DLD1 (cell line): ENCODE data around the gene TTC9B.

ENCODE experiments used
- in situ Hi-C: cut with HindIII; loops from 2 replicates; pipeline ENCODE4 v1.10.0; 2017; ENCODE audit warnings: low sequenced_read_pairs

The TTC9B gene

DNA sequence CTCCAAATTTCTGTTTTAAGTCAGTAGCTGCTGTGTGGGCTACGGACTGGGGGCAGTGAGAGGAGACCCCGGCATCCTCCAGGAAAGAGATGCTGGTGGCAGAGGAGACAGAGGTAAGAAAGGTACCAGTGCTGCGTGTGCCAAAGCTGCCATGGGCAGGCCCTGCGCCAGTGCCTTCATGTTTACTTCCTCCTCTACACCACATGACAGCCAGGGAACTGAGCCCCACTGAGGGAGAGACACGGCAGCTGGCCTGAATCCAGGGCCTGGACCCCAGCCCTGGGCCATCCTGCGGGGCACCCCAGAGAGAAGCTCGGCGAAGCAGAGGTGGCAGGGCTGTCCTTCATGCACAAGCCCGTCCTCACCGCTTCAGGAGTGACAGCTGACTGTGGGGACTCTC, 31.0 kb upstream of the TTC9B start:
- in situ Hi-C loops = no loop called here

DNA sequence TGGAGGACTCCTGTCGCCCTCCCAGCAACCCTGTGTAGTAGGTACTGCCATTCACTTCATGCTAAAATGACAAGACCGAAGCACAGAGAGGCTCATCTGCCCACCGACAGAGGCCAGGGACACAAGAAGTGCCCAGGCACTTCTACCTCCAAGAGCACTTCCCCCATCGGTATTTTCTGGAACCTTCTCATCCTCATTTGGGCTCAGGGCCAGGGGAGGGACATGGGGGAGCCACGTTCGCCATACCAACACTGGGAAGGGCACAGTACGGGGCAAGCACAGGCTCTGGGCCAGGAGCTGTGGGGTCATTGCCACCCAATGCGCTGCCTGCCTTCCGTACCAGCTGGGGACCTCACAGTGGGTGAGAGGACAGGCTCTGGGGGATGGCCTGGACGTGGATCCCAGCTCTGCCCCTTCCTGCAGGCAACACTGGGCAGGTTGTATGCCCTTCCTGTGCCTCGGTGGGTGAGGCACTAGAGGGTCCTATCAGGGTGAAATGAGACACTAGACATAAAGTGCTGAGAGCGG, 29.6 kb upstream of the TTC9B start:
- in situ Hi-C loops = no loop called here

DNA sequence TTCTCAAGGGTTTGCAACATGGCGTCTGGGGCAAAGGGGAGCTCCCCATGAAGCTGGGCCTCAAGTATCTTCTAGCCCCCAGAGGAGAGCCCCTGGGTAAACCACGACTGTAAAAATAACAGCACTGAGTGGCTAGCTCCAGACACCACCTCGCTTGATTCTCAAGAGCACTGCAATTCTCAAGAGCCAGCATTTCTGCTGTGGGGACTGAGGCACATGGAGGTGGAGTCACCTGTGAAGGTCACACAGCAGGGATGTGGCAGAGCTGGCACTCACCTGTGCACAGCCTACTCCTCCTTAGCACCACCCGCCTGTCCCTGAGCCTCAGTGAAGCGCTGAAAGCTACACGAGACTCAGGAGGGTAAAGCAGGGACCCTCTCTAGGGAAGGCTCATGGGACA, 29.0 kb upstream of the TTC9B start:
- in situ Hi-C loops = no loop called here

DNA sequence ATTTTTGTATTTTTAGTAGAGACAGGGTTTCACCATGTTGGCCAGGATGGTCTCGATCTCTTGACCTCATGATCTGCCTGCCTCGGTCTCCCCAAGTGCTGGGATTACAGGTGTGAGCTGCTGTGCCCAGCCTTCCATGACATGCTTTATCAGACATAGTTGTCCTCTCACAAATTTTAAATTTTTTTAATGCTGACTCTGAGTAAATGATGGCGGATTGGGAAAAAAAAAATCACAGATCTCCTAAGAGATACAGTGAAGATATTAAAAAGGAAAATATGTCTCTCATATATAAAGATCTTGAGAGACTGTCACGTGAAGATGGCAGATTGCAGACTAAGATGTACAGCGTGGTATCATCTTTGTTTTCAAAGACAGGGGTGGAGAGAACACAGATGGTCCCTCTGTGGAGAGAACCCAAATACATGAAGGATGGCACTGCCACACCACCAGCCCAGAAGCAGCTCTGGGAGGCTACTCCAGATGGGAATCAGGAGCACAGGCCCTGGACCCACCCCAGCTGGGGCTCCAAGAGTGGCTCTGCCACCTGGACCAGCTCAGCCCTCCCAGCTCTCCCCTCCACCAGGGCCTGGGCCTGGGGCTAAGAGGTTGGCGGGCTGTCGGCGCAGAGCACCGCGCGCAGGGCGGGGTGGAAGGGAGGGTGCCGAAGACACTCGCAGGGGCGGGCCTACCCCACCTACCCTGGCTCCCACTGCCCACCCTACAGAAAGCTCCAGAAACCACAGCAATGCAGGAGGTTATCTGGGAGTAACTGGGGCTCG, 28.3 kb upstream of the TTC9B start:
- in situ Hi-C loops = no loop called here

DNA sequence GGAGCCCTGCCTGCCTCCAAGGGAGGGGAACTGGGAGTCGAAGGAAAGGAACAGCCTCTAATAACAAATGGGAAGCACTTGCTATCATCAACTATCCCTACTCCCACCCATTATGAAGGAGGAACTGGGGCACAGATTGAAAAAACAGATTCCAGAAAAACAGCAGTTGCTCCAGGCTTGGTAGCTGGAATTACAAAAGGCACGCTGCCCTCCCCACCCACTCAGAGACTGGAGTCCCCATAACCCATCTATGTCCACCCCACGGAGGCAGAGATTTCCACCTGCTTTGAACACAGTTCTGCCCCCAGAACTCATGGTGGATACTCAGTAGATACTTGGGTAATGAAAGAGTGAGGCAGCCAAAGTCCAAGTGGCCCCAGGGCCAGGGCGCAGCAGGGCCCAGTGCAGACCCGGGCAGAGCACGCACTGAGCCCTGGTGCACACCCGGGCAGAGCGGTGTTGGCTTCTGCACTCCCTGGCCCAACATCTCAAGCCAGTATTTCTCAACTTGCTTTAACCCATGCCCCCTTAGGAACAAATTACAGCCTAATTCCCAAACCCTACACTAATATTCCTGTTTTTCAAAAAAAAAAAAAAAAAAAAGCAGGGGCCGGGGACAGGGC, 27.4 kb upstream of the TTC9B start:
- in situ Hi-C loops = no loop called here

DNA sequence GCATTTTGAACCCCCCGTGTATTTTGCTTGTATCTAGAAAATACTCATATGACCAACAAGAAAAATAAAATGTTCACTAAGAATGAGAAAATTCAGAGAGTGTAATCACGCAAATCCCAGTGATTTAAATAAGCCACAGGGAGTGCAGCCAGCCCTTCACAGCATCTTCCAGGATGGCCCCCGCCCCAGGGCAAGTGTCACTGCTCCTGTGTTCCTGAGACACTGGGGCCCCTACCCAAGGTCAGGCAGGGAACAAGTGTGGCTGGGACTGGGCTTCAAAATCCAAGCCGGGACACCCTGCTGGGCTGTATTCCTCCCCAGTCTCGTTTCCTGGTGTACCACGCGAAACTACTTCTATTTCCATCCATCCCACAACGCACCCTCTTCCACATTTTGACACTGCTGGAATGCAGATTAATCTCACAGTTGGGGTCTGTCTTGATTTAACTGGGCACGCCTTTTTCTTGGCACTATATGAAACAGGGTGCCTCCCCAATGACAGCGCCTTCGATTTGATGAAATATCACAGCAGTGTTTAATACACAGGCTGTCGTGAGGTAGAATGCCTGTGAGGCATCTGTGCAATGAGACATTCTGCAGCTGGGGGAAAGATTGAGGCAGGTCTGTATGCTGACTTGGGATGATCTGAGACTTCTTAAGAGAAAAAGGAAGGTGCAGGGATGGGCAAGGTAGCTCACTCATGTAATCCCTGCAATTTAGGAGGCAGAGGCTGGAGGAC, 26.6 kb upstream of the TTC9B start:
- in situ Hi-C loops = no loop called here

DNA sequence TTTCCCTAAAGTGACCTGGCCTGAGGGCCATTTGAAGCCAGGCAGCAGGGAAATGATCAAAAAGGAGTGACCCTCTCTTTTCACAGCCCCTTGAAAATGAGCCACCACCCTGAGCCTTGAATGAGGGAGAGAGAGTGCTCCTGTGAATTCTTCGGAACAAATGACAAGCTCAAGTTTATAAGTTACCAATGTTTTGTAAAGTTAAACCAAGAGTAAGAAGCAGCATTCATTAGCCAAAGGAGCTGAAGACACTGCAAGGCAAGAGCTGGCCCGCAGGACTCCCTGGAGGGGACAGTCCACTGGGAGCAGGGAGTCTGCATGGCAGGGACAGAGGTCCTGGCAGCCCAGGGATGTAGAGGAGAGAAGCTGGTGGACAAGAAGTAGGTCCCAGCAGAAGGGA, 25.0 kb upstream of the TTC9B start:
- in situ Hi-C loops = no loop called here

DNA sequence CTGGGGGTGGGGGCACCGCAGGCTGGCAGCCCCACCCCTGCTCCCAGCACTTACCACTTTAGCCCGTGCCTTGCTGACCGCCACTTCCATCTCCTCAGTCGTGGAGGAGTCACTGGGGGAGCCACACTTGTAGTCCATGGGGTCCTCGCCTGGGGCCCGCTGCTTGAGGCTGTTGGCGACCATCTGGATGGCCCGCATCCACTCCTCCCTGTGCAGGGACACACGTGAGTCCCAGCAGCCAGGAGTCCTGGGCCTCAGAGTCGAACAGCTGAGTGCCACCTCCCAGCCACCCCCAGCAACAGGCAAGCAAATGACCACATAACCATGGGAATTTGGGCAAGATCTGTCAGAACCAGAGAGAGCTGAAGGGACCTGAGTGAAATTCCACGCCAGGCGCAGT, 24.3 kb upstream of the TTC9B start:
- in situ Hi-C loops = no loop called here

DNA sequence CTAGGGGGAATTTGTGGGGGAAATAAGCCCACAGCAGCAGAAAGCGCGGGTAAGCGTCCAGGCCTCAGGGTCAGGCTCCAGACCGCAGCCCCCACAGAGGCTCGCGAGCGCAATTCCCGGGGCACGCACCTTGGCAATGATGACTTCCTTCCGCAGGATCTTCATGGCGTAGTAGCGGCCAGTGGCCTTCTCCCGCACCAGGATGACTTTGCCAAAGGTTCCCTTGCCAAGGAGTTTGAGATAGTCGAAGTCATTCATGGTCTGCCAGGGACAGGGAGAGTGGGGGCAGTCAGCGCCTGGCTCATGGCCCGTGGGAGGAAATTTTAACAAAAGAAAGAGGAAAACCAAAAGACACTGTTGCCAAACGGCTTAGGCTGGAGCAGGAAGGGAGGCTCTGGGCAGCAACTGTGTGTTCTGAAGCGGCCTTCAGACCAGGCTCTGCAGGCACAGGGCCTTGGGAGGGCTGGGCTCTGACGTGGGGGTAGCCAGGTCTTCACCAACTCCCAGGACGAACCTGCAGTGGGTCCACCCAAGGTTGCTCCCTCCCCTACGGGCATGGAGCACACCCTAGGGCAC, 23.7 kb upstream of the TTC9B start:
- in situ Hi-C loops = no loop called here

DNA sequence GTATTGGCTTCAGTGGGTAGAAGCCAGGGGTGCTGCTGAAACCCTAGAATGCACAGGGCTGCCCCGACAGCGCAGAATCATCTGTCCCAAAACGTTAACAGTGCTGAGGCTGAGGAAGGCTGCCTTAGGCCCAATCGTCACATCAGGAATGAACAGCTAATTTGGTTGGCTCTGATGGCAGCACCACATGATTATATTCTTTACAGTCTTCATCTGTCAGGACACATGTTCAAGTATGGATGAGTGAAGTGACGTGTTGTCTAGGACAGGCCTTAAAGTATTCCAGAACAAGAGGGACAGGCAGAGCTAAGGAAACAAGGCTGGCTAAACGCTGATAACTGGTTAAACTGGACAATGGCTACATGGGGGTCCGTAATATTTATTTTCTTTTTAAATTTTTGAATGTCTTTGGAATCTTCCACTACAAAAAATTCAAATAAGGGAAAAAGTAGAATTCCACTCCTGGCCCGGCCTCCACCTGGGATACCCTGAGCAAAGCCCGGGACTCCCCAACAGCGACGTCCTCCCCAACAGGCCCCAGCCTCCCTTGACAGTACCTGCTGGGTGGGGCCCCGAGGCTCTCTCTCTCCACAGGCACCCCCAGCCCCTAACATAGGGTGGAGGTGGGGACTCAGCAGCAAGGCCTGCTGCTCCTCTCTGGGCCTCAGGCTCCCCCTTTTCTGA, 23.1 kb upstream of the TTC9B start:
- in situ Hi-C loops = no loop called here

DNA sequence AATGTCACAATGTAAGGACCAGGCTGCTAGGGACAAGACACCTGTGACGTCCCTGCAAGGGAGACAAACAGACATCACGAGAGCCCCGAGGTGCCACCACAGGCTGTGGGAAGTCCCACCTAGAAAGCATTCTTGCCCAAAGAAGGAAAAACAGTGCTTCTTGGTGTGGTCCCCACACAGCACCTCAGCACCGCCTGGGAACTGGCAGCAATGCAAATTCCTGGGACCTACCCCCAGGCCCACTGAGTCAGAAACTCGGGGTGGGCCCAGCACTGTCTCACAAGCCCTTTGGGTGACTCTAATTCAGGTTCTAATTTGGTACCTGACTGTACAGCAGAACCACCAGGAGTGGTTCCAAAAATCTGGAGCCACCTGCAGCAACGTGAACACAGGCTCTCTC, 22.1 kb upstream of the TTC9B start:
- in situ Hi-C loops = no loop called here

DNA sequence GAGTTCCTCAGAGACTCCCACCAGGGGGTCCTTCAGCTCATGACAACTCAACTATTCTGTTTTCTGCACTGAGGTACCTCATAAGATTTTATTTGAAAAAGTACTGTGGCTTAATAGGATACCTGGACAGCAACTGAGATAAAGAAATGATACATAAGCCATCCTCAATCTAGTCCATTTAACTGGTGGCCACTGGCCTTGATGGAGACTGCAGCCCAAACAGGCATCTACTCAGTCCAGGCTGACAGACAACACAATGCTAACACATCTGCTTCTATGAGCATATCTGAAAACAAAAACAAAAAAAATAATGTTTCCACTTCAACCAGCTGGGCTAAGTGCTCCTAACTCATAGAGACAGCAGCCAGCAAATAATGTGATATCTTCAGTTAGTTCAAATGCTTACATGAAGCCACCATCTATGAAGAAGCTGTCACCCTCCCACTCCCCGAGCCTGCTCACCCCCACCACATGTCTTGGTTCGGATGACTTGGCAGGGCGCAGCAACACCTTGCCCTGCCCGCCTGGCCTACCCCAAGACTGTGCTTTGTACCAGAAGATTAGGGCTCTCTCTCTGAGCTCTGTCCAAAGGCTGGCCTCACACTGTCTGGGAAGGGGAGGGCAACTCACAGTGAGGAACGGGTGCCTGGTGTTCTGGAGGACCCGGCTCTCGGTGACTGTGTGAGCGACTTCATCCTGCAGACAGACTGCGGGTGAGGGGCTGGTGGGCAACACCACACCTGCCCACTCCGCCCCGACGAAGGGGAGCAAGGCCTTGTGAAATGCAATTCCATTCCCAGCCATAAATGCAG, 21.4 kb upstream of the TTC9B start:
- in situ Hi-C loops = no loop called here

DNA sequence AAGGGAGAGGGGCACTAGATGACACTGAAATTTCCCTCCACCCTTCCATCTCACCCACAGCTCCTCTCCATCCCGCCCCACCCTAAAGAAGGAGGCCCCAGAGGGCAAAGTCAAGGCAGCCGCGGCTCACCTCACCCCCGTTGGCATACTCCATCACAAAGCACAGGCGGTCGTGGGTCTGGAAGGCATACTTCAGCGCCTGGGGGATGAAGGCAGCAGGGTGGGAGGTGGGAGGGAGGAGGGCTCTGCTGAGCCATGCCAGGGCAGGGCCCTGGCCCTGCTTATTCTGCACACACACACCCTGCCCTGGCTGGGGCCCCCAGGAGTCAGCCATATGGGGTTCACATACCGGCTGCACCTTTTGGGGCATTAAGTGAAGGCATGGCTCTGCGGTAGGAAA, 20.6 kb upstream of the TTC9B start:
- in situ Hi-C loops = no loop called here

DNA sequence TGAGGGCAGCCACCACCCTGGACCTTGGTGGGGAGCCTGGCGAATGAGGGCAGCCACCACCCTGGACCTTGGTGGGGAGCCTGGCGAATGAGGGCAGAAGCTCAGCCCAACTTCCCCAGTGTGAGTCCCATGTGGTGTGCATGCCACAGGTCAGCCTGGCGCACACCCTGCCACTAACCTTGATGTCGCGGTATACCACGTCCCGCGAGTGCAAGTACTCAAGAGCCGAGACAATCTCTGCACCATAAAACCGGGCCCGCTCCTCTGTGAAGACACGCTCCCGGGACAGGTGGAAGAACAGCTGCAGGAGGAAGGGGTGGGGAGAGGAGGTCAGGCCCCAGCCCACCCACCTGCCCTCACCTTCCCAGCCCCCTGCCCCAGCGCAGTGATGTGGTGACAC, 19.6 kb upstream of the TTC9B start:
- in situ Hi-C loops = no loop called here

DNA sequence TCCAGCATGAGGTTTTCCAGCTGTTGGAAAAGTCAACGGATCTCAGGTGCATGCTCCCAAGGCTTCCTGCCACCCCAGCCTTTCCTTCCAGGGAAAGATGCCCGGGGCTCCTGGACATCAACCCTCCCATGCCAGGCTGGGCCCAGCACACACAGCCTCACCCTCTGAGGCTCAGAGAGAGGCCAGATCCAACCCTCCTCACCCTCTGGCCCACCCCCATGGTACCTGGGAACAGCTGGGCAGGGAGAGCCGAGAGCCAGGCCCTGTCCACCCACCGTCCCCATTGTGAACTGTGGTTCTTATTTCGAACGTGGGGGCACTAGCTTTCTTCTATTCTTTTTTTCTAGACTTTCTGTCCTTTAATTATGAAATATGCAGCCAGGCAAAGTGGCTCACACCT, 18.2 kb upstream of the TTC9B start:
- in situ Hi-C loops = no loop called here

DNA sequence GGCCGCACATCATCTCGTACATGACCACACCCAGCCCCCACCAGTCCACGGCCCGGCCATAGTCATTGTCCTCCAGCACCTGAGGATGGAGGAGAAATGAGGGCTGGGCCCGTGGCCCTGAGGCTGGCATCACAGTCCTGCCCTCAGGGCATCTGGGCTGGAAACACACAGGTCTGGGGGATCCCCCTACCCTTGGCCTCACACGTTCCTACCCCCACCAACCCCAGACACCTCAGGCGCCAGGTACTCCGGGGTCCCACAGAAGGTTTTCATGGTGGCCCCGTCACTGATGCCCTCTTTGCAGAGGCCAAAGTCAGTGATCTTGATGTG, 17.8 kb upstream of the TTC9B start:
- in situ Hi-C loops = no loop called here

DNA sequence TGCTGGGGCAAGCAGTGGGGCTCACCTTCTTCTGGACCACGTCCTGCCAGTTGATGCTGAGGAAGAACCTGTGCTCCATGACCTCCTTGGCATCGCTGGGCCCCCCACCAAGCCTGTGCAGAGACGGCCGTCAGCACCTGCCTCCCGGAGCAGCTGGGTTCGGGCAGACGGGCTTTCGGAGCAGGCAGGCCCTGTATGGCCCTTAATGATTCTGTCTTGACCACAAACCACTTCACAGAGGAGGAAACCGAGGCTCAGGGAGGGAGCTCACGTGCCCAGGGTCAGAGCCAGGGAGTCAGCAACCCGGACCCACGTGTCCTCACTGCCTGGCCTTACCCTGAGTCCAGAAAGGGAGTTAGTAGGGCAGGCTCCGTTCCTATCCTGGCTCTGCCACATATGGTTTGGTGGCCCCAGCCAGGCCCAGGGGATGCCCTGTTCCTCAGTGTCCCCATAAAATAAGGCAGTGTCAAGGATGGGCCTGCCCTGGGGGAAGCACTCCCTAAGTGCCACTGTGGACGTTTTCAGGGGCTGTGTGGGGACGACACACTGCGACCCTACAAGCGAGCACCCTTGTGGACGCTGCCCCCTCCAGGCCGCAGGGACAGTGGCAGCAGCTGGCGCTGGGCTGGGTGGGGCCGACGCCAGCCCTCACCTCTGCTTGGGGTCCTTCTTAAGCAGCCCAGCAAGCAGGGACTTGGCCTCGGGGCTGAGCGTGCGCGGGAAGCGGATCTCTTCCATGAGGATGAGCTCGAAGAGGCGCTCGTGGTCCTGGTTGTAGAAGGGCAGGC, 17.2 kb upstream of the TTC9B start:
- in situ Hi-C loops = no loop called here

DNA sequence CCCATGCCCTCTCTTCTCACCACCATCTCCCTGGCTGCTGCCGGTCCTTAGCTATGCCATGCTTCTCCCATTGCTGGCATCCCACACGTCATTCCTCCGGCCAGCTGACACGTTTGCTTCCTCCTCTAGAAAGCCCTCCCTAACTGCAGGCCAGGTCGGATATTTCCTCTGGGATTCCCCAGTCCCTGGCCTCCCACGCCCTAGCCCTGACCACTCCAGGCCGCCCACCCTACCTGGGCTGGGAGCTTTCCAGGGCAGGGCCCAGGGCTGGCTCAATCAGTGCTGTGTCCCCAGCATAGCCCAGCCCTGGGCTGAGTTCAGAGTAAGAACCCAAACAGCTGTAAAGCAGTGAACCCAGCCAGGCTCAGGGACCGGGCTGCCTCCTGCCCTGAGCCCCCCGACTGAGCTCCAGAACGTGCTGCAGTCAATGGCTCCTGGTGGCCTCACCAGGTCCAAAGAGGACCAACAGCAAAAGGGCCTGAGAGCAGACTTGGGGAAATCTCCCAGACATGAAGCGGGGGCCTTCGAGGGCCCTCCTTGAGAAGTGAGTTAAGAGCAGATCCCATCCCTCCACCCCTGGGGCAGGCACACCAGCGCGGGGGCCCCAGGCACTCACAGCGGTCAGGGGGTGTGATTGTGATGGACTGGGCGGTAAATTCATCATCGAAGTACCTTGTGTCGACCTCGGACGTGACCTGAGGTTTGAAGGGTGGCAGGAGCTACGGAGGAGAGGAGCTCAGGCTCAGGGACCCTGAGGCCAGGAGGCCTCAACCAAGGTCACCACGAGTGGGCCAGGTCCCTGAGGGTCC, 16.4 kb upstream of the TTC9B start:
- in situ Hi-C loops = no loop called here
